ENCODE measurements around the gene NEUROG2. TPM values are rescaled to one million over a fixed set of nuclear protein-coding genes. Genes with fewer than 3 reads are reported as not detected.

The NEUROG2 gene
- total RNA-seq, 3 donors from 2014 or later = 0.29 to 0.33 TPM; not detected in 1

GRCh38 chr4:112514647-112515197 is 1.3 kb downstream of the NEUROG2 start:
- peak overlapping the region; percentile 50 to 67 (median 58) for H3K4me3 ChIP-seq
- peaks cover 5 to 25% of the 10 kb centered on the region in 2 donors for H3K4me1 ChIP-seq
- peak overlapping the region in 1 of 2 donors; percentile 68 for H3K27ac ChIP-seq
- TF ChIP-seq POLR2AphosphoS5 (IDR thresholded peaks at IDR 0.05) = no peak
- TF ChIP-seq POLR2A (IDR thresholded peaks at IDR 0.05) = no peak
- TF ChIP-seq CTCF (IDR thresholded peaks at IDR 0.05) = no peak
- intact Hi-C loops (cut with DNase I; ENCODE audit: low total_unique reads) = no loop called here
- H3K36me3 ChIP-seq = no peaks in the 10 kb centered on the region
- DNase-seq (ENCODE audit: low spot score in 2 of 2) = no peak
- H3K9me3 ChIP-seq = no peaks in the 10 kb centered on the region
- peaks cover 0 to 96% of the 10 kb centered on the region in 2 donors for H3K27me3 ChIP-seq

GRCh38 chr4:112513971-112514646 is 1.9 kb downstream of the NEUROG2 start:
- Histone ChIP-seq H3K27me3 (peaks cover 0 to 97% of the 10 kb centered on the region in 2 donors), H3K4me3 (peak overlapping the region in 2 of 3 donors; percentile 58 to 67)
- TF ChIP-seq POLR2AphosphoS5 (IDR thresholded peaks at IDR 0.05) (no peak), CTCF (IDR thresholded peaks at IDR 0.05) (no peak), POLR2A (IDR thresholded peaks at IDR 0.05) (no peak)

GRCh38 chr4:112511803-112512118 is 4.2 kb downstream of the NEUROG2 start:
- H3K4me1 ChIP-seq = peaks cover 5 to 19% of the 10 kb centered on the region in 2 donors
- no peaks in the 10 kb centered on the region for H3K36me3 ChIP-seq
- H3K9me3 ChIP-seq = no peaks in the 10 kb centered on the region
- TF ChIP-seq POLR2AphosphoS5 (IDR thresholded peaks at IDR 0.05) (no peak), CTCF (IDR thresholded peaks at IDR 0.05) (no peak), POLR2A (IDR thresholded peaks at IDR 0.05) (no peak)
- H3K27me3 ChIP-seq = peaks cover 0 to 86% of the 10 kb centered on the region in 2 donors
- no peak for DNase-seq (ENCODE audit: low spot score in 2 of 2)
- intact Hi-C loops (cut with DNase I; ENCODE audit: low total_unique reads) = no loop called here
- no peak overlapping the region for H3K4me3 ChIP-seq
- H3K27ac ChIP-seq = no peak overlapping the region

More at GRCh38 chr4:112513971-112514646, 1.9 kb downstream of the NEUROG2 start:
- no peak for DNase-seq (ENCODE audit: low spot score in 2 of 2)
- intact Hi-C loops (cut with DNase I; ENCODE audit: low total_unique reads) = no loop called here
- Histone ChIP-seq H3K4me1 (peaks cover 5 to 25% of the 10 kb centered on the region in 2 donors), H3K36me3 (no peaks in the 10 kb centered on the region), H3K27ac (no peak overlapping the region), H3K9me3 (no peaks in the 10 kb centered on the region)

- no peaks in the 10 kb centered on the region for H3K9me3 ChIP-seq
- DNase-seq (ENCODE audit: low spot score in 2 of 2) = no peak
- H3K4me3 ChIP-seq = peak overlapping the region in 2 of 3 donors; percentile 47 to 48
- peaks cover 0 to 81% of the 10 kb centered on the region in 2 donors for H3K27me3 ChIP-seq
- intact Hi-C loops (cut with DNase I; ENCODE audit: low total_unique reads) = no loop called here
- H3K27ac ChIP-seq = no peak overlapping the region
- TF ChIP-seq POLR2A (IDR thresholded peaks at IDR 0.05) (no peak), POLR2AphosphoS5 (IDR thresholded peaks at IDR 0.05) (no peak), CTCF (IDR thresholded peaks at IDR 0.05) (no peak)
- H3K4me1 ChIP-seq = peaks cover 5 to 15% of the 10 kb centered on the region in 2 donors
- no peaks in the 10 kb centered on the region for H3K36me3 ChIP-seq
Measured at GRCh38 chr4:112511093-112511802, 4.7 kb downstream of the NEUROG2 start.
